GM18868 (cell line): ENCODE data around the gene RAMP1.
"Not testable (repeated sequence)": the region's sequence is repeated elsewhere in the genome, so short reads cannot be mapped to it uniquely, and the experiment has no call there.

ENCODE experiments used
- ATAC-seq: cut with Tn5 transposase; IDR thresholded peaks from one replicate; pipeline ENCODE4 v1.9.1; 2021; ENCODE audit warnings: mild to moderate bottlenecking, moderate library complexity; ENCODE audit not compliant: unreplicated experiment

Gene RAMP1

GRCh38 chr2:237859533-237860272 is at the start of gene RAMP1:
RAMP1 (plus strand) TSS chr2:237859623; CDS start chr2:237859676, 53 bp downstream.
- ATAC-seq: no peak

- ATAC-seq: no peak
These were observed 43.8 kb upstream of the RAMP1 start for GRCh38 chr2:237815637-237816036.

GRCh38 chr2:237816531-237816930 is 42.9 kb upstream of the RAMP1 start:
- no peak for ATAC-seq

DNA sequence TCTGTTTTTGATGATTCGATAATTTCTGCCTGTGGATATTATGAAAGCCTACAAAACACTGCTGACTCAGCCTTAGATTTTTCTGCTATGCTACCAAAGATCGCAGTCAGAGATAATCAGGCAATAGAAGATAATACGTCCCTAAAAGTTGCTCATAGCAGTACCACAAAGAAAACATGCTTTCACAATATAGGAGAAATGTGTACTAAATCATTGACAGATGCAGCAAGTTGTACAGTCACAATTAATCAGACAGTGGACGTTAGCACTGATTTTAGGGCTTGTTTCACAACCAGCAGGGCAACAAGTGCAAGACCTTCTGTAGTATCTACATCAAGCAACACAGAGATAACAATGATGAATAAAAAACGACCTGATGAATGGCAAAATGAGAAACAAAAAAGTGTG is 41.4 kb upstream of the RAMP1 start:
- ATAC-seq: no peak

GRCh38 chr2:237819231-237819630 is 40.2 kb upstream of the RAMP1 start:
- no peak for ATAC-seq

GRCh38 chr2:237820421-237820820 is 39.0 kb upstream of the RAMP1 start:
- no peak for ATAC-seq

DNA sequence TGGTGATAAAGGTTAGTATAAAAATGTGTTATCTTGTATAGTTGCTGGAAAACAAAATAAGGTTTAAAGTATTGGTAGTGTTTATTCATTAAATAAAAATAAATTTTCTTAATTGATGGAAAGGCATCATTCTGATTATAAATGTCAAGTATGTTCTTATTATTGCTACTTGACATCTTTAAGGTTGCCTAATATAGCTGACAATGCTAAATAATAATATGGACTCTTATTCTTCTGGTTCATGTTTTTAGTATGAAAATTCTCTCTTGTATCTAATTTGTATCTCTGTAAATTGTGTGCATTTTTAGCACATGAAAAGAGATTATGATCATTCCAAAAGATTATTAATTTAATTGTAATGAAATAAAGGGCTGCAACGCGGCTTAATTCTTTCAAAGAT is 35.9 kb upstream of the RAMP1 start:
- no peak for ATAC-seq

DNA sequence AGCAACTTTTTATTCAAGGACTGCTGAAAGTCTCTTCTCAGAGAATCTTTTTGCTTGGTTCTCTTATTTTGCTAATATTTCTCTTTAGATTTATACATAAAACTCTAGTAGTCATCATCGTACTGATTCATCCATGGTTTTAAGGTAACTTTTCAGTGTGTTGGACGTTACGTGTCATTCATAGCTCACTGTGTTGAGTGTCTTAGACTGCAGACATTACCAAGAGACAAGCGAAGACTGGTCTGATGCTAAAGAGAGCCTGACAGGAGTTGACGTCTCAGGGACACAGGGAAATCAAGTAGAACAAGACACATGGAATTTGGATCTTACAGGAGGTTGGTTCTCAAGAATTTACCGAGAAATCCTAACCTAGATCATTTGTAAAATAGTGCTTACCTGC is 35.3 kb upstream of the RAMP1 start:
- ATAC-seq: no peak

- ATAC-seq: no peak
These were observed 31.9 kb upstream of the RAMP1 start for GRCh38 chr2:237827421-237827987.

- ATAC-seq: no peak
These were observed 28.9 kb upstream of the RAMP1 start for GRCh38 chr2:237830522-237830921.

DNA sequence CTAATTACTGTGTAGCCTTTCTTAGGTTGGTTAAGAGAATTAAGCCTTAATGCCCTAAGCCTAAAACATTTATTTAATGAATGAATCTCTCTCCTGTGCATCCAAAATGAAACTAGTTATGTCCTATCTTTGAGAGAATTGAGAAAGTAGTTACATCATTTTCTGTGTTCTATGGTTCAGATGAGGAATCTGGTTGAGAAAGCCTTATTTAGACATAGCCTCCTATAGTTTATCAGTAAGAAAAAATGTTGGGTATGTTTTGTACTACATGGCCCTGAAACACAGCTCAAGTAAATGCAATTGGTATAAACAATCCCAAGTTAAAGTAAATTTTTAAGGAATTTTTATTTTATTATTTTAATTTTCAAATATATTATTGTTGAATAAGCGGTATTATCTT is 25.9 kb upstream of the RAMP1 start:
- no peak for ATAC-seq

DNA sequence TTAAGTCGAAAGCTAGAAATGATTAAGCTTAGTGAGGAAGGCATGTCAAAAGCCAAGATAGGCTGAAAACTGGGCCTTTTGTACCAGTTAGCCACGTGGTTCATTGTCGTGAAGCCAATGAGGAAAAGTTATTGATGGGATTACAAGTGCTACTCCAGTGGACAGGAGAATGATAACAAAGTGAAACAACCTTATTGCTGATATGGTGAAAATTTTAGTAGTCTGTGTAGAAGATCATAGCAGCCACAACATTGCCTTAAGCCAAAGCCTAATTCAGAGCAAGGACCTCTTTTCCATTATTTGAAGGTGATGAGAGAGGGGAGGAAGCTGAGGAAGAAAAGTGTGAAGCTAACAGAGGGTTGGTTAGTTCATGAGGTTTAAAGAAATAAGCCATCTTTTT is 24.1 kb upstream of the RAMP1 start:
- ATAC-seq: no peak

DNA sequence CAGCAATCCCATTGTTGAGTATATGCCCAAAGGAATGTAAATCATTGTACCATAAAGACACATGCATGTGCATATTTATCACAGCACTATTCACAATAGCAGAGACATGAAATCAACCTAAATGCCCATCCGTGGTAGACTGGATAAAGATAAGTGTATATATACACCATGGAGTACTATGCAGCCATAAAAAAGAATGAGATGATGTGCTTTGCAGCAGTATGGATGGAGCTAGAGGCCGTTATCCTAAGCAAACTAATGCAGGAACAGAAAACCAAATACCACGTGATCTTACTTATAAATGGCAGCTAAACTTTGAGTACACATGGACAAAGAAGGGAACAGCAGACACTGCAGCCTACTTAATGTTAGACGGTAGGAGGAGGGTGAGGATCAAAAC is 18.4 kb upstream of the RAMP1 start:
- no peak for ATAC-seq

GRCh38 chr2:237848940-237849339 is 10.5 kb upstream of the RAMP1 start:
- not testable (repeated sequence) for ATAC-seq

- ATAC-seq: no peak
These were observed 5.1 kb upstream of the RAMP1 start for GRCh38 chr2:237854295-237854694.

DNA sequence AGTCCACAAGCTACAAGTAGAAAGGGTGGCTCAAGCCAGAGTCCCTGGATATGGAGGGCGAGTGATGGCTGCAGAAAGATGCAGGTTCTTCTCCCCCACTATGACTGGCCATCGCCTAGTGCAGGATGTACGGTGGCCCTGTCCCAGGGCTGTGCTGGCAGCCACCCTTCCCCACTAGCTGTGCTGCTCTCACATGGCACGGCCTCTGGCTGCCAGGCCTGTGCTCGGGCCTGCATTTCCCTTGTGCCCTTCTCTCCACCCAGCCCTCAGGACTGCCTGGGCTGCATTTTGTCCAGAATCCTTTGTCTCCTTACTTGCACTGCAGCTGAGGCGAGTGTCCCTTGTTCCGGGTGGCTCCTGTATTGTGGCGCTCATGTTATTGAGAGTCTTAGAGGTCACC is 1.6 kb upstream of the RAMP1 start:
- no peak for ATAC-seq

GRCh38 chr2:237858294-237859081 is 935 bp upstream of the RAMP1 start:
- no peak for ATAC-seq

- ATAC-seq: no peak
These were observed 365 bp upstream of the RAMP1 start for GRCh38 chr2:237859082-237859433.

DNA sequence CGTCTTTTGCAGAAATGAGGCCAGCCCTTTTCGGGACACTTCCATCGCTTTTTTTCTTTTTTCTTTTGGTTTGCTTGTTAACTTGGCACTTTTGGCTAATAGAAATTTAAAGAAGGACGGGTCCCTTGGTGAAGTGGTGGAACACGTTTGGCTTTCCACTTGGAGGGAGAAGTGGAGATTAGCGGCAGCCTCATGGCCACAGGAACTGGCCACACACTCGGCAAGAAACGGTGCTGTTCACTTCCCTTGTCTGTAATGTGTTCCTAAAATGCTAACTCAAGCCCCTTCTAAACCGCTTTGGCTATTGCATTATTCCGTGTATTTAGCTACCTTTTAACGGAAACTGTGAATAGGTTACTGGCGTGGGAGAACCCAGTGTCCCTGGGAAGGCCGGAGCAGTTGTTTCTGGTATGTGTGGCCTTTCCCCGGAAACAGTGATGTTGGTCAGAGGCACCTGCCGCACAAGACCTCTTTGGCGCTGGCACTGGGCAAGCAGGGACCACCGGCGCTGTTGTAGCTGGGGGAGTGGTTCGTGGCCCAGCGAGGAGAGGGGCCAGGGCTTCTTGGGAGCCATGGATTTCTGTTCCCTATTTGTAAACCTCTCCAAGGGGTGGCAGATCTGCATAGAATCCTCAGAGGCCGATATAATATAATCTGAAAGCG is 981 bp downstream of the RAMP1 start:
- ATAC-seq: no peak

- no peak for ATAC-seq
These were observed 2.6 kb downstream of the RAMP1 start for GRCh38 chr2:237861875-237862527.

DNA sequence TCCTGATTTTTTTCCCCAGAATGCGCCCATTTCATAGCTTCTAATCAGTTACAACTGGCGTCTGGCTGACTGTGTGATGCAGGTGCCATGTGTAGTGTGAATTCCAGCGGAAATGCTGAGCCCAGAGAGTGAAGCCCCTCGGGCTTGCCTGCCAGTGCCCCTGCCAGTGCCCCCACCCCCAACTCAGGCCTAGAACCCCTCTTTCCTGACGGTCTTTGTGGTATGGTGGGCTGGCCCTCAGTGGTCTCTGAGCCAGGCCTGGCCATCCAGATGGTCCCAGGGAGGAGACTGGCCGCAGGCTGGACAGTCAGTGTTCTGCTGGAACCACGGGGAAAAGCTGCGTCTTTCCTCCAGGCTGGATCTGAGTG is 3.1 kb downstream of the RAMP1 start:
- ATAC-seq: no peak
